KOPT-K1 (cell line): ENCODE data around the gene SLC6A16.
"Not testable (repeated sequence)": the region's sequence is repeated elsewhere in the genome, so short reads cannot be mapped to it uniquely, and the experiment has no call there.

Source experiments
- H3K27ac ChIP-seq: fragments of 200-600 bp; sonication (generic); 2 replicates; pipeline ENCODE4 v1.5.1; 2016; ENCODE audit warnings: antibody characterized with exemption, mild to moderate bottlenecking, low read depth, low read length; ENCODE audit not compliant: poor library complexity, severe bottlenecking
- H3K36me3 ChIP-seq: fragments of 200-600 bp; sonication (generic); 2 replicates; pipeline ENCODE4 v1.5.1; 2017; ENCODE audit warnings: antibody characterized with exemption, mild to moderate bottlenecking, low read length, moderate library complexity; ENCODE audit not compliant: insufficient read depth
- H3K9me3 ChIP-seq: fragments of 200-600 bp; sonication (generic); 2 replicates; pipeline ENCODE4 v1.5.1; 2017; ENCODE audit warnings: antibody characterized with exemption, low read length, mild to moderate bottlenecking; ENCODE audit not compliant: insufficient read depth, poor library complexity, severe bottlenecking

The SLC6A16 gene

DNA sequence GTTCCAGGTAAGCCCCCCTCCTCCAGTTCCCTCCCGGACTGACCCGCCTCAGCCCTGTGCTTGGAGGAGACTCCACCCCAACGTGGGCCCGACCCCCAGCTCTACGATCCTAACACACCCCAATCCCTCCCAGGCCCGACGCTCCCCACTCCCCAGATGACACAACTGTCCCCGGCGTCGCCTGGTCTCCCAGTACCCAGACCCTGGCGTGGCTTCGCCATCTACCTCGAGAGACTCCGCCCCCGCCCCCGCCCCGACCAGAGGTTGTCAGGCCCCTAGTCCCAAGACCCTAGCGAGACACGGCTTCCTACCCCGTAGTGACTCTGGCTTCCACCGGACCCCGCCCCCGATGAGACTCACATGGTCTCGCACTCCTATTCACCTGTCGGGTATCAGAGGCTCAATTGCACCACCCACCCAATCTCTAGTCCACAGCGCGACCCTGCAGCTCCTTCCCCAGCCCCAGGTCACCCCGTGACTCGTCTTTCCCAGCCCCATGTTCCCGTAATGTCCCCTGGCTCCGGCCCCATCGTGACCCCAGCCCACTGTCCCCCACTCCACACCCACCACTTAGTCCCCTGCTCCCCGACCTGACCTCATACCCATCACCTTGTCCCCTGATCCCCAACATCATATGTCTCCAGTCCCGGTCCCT lies 13.2 kb upstream of the SLC6A16 start:
- no peaks in the 10 kb centered on the region for H3K9me3 ChIP-seq
- peaks cover 3% of the 10 kb centered on the region; the same call in 1 of the 2 replicates for H3K36me3 ChIP-seq
- H3K27ac ChIP-seq, result no peak overlapping the region

GRCh38 chr19:49337267-49338022 lies 12.5 kb upstream of the SLC6A16 start:
- H3K9me3 ChIP-seq, result no peaks in the 10 kb centered on the region
- no peak overlapping the region for H3K27ac ChIP-seq
- H3K36me3 ChIP-seq, result peaks cover 3% of the 10 kb centered on the region; the same call in 1 of the 2 replicates

- H3K9me3 ChIP-seq, result no peaks in the 10 kb centered on the region
- no peak overlapping the region for H3K27ac ChIP-seq
- H3K36me3 ChIP-seq, result peaks cover 3% of the 10 kb centered on the region; the same call in 1 of the 2 replicates
These were observed 11.7 kb upstream of the SLC6A16 start for GRCh38 chr19:49336482-49337266.

DNA sequence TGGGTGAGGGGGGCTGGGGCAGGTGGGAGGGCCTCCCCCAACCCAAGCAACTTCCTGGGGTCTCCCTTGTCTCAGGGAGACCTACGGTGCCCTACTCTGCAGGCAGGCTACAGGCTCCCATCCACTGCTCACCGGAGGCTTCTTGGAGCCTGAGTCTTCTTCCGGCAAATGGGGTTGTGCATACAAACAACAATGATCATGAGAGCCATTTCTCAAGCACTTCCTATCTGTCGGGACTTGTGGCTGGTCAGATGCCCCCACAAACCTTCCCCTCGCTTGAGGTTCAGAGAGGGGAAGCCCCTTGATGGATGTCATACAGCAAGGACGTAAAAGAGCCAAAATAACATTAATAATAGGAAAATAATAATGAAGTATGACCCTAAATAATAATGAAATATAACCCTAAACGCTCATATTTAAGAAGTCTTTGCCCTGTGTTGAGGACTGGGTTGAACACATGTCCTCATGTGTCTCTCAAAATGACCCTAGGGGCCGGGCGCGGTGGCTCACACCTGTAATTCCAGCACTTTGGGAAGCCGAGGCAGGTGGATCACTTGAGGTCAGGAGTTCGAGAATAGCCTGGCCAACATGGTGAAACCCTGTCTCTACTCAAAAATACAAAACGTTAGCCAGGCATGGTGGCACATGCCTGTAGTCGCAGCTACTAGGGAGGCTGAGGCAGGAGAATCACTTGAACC lies 10.9 kb upstream of the SLC6A16 start:
- Histone ChIP-seq H3K9me3 (no peaks in the 10 kb centered on the region), H3K36me3 (peaks cover 3% of the 10 kb centered on the region; the same call in 1 of the 2 replicates), H3K27ac (peak overlapping the region; percentile 75)

- peaks cover 7% of the 10 kb centered on the region; the same call in 1 of the 2 replicates for H3K36me3 ChIP-seq
- peak within 1 kb of the TSS; percentile 75 for H3K27ac ChIP-seq
- H3K9me3 ChIP-seq, result no peaks in the 10 kb centered on the region
These were observed 10.2 kb upstream of the SLC6A16 start, which contains the start of gene CD37 for GRCh38 chr19:49335071-49335783. Gene CD37, plus strand, starts transcription at chr19:49335406. Its CDS starts 135 bp downstream, at chr19:49335541.

DNA sequence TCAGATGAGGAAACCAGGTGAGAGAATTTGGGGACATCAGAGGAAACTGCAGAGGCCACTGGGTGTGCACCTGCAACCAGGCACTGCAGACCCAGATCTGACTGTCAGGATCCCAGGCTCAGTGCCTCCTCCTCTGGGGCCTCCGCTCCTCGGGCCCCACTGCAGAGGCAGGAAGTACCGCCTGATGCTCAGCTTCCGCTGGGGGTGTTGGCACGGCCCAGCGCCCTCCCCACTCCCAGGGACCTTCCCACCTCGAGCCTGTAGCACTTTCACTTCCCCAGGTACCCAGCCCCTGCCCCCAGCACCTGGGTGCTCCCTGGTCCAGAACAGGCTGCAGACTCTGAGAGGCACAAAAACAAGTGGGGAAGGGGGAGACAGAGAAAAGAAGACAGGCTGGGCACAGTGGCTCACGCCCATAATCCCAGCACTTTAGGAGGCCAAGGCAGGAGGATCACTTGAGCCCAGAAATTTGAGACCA lies 8.9 kb upstream of the SLC6A16 start:
- Histone ChIP-seq H3K36me3 (peaks cover 6% of the 10 kb centered on the region; the same call in 1 of the 2 replicates), H3K9me3 (no peaks in the 10 kb centered on the region), H3K27ac (peak overlapping the region; percentile 75)

GRCh38 chr19:49333418-49333805 lies 8.4 kb upstream of the SLC6A16 start:
- peak overlapping the region; percentile 75 for H3K27ac ChIP-seq
- H3K9me3 ChIP-seq, result no peaks in the 10 kb centered on the region
- H3K36me3 ChIP-seq, result peaks cover 6% of the 10 kb centered on the region; the same call in 1 of the 2 replicates

- not testable (repeated sequence) for H3K36me3 ChIP-seq, H3K9me3 ChIP-seq
- peak overlapping the region; percentile 75 for H3K27ac ChIP-seq
These were observed 7.9 kb upstream of the SLC6A16 start for GRCh38 chr19:49332691-49333417.

- Histone ChIP-seq H3K9me3 (no peaks in the 10 kb centered on the region), H3K27ac (no peak overlapping the region), H3K36me3 (peaks cover 6% of the 10 kb centered on the region; the same call in 1 of the 2 replicates)
These were observed 6.6 kb upstream of the SLC6A16 start for GRCh38 chr19:49331616-49332055.

- H3K27ac ChIP-seq, result not testable (repeated sequence)
These were observed 6.2 kb upstream of the SLC6A16 start for GRCh38 chr19:49331187-49331586.

GRCh38 chr19:49328741-49329140 lies 3.8 kb upstream of the SLC6A16 start:
- no peaks in the 10 kb centered on the region for H3K9me3 ChIP-seq
- no peak overlapping the region for H3K27ac ChIP-seq
- H3K36me3 ChIP-seq, result peaks cover 6% of the 10 kb centered on the region; the same call in 1 of the 2 replicates

More at GRCh38 chr19:49331187-49331586, 6.2 kb upstream of the SLC6A16 start:
- not testable (repeated sequence) for H3K9me3 ChIP-seq, H3K36me3 ChIP-seq

DNA sequence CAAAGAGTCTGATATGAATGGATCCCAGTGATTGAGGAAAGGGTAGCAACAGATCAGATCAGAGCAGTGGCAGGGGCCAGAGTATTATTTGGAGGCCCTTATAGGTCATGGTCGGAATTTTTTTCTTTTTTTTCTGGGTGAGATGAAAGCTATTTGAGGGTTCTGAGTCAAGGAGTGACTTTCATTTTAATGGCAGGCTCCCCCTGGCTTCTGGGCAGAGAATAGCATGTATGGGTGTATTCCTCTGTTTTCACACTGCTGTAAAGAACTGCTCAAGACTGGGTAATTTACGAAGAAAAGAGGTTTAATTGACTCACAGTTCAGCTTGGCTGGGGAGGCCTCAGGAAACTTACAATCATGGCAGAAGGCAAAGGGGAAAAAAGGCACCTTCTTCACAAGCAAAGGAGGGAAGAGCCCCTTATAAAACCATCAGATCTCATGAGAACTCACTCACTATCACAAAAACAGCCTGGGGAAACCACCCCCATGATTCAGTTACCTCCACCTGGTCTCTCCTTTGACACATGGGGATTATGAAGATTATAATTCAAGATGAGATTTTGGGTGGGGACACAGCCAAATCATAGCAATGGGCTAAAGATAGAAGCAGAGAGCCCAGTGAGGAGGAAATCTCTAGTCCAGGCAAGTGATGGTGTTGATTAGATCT lies 3.0 kb upstream of the SLC6A16 start:
- H3K36me3 ChIP-seq, result peaks cover 6% of the 10 kb centered on the region; the same call in 1 of the 2 replicates

GRCh38 chr19:49326165-49326704 lies 1.2 kb upstream of the SLC6A16 start:
- Histone ChIP-seq H3K27ac (no peak overlapping the region), H3K9me3 (no peaks in the 10 kb centered on the region), H3K36me3 (peaks cover 6% of the 10 kb centered on the region; the same call in 1 of the 2 replicates)

More for the DNA sequence above, 3.0 kb upstream of the SLC6A16 start:
- Histone ChIP-seq H3K9me3 (no peaks in the 10 kb centered on the region), H3K27ac (no peak overlapping the region)
